WTC11 (cell line): ENCODE data around the gene KIF22. TPM values are rescaled to one million over a fixed set of nuclear protein-coding genes. Genes with fewer than 3 reads are reported as not detected.

Source experiments
- ATAC-seq: fragments of 200-7000 bp; cut with Tn5 transposase; 2 replicates; pipeline ENCODE4 v1.10.0; 2021; ENCODE audit warnings: mild to moderate bottlenecking, moderate library complexity
- CTCF ChIA-PET: fragments of 300-600 bp; sonication (Branson Sonifier 250); formaldehyde crosslinking; loops from one replicate; lab custom pipeline; 2021; ENCODE audit warnings: antibody characterized with exemption; lab: Charles Lee
- POLR2A ChIA-PET: fragments of 350-600 bp; sonication (Branson Sonifier 250); formaldehyde crosslinking; loops from one replicate; lab custom pipeline; 2021; ENCODE audit warnings: antibody characterized with exemption; lab: Charles Lee
- DNase-seq: peaks from one replicate; pipeline ENCODE4 v3.0.0; 2021; ENCODE audit warnings: low spot score
- H3K27ac Mint-ChIP-seq: 2 replicates; pipeline ENCODE4 v1.8.0; 2021; ENCODE audit warnings: mixed read lengths
- H3K27me3 Mint-ChIP-seq: 2 replicates; pipeline ENCODE4 v1.8.0; 2021; ENCODE audit warnings: low read depth, mild to moderate bottlenecking, moderate library complexity, mixed read lengths
- H3K36me3 Mint-ChIP-seq: 2 replicates; pipeline ENCODE4 v1.8.0; 2021; ENCODE audit warnings: mixed read lengths
- H3K4me1 Mint-ChIP-seq: 2 replicates; pipeline ENCODE4 v1.8.0; 2022; ENCODE audit warnings: mixed read lengths
- H3K4me3 Mint-ChIP-seq: 2 replicates; pipeline ENCODE4 v1.8.0; 2021; ENCODE audit warnings: mild to moderate bottlenecking, moderate library complexity, mixed read lengths
- H3K9me3 Mint-ChIP-seq: 2 replicates; pipeline ENCODE4 v1.8.0; 2021; ENCODE audit warnings: mixed read lengths
- ATF2 ChIP-seq: sonication (generic); formaldehyde crosslinking; IDR thresholded peaks from 2 replicates; pipeline ENCODE4 v1.8.1; 2022; ENCODE audit warnings: low read depth, missing genetic modification reagents, borderline replicate concordance
- CREB1 ChIP-seq: sonication (generic); formaldehyde crosslinking; IDR thresholded peaks from 2 replicates; pipeline ENCODE4 v1.8.0; 2023; ENCODE audit warnings: mild to moderate bottlenecking, missing genetic modification reagents
- CTCF ChIP-seq: fragments of 200-600 bp; IDR thresholded peaks from 2 replicates; pipeline ENCODE4 v1.8.0; 2022; ENCODE audit warnings: antibody characterized with exemption
- E2F4 ChIP-seq: sonication (generic); formaldehyde crosslinking; IDR thresholded peaks from 2 replicates; pipeline ENCODE4 v1.8.1; 2022; ENCODE audit warnings: low read depth, mild to moderate bottlenecking, moderate library complexity, missing genetic modification reagents, borderline replicate concordance
- ERG ChIP-seq: fragments of 250-450 bp; sonication (Bioruptor Pico); IDR thresholded peaks from 2 replicates; pipeline ENCODE4 v1.8.0; 2021; ENCODE audit warnings: mild to moderate bottlenecking
- ESRRA ChIP-seq: sonication (generic); formaldehyde crosslinking; IDR thresholded peaks from 2 replicates; pipeline ENCODE4 v1.8.1; 2022; ENCODE audit warnings: mild to moderate bottlenecking, missing genetic modification reagents, borderline replicate concordance
- FOXP1 ChIP-seq: sonication (generic); formaldehyde crosslinking; IDR thresholded peaks from 2 replicates; pipeline ENCODE4 v1.8.0; 2022; ENCODE audit warnings: missing genetic modification reagents, mild to moderate bottlenecking, moderate library complexity, borderline replicate concordance
- JUN ChIP-seq: sonication (generic); formaldehyde crosslinking; IDR thresholded peaks from 2 replicates; pipeline ENCODE4 v1.8.0; 2023; ENCODE audit warnings: mild to moderate bottlenecking, missing genetic modification reagents
- MYBL2 ChIP-seq: sonication (generic); formaldehyde crosslinking; IDR thresholded peaks from 2 replicates; pipeline ENCODE4 v1.8.1; 2023; ENCODE audit warnings: mild to moderate bottlenecking, moderate library complexity, missing genetic modification reagents
- NR1H2 ChIP-seq: sonication (generic); formaldehyde crosslinking; IDR thresholded peaks from 2 replicates; pipeline ENCODE4 v1.9.0; 2021; ENCODE audit warnings: mild to moderate bottlenecking, moderate library complexity, missing genetic modification reagents
- OVOL2 ChIP-seq: fragments of 250-450 bp; sonication (Bioruptor Pico); IDR thresholded peaks from 2 replicates; pipeline ENCODE4 v1.9.0; 2021; ENCODE audit warnings: mild to moderate bottlenecking, borderline replicate concordance
- PRRX2 ChIP-seq: fragments of 250-450 bp; sonication (Bioruptor Pico); IDR thresholded peaks from 2 replicates; pipeline ENCODE4 v1.8.0; 2021; ENCODE audit warnings: mild to moderate bottlenecking
- RORB ChIP-seq: fragments of 250-450 bp; sonication (Bioruptor Pico); IDR thresholded peaks from 2 replicates; pipeline ENCODE4 v1.9.0; 2021; ENCODE audit warnings: mild to moderate bottlenecking
- TEAD1 ChIP-seq: sonication (generic); formaldehyde crosslinking; IDR thresholded peaks from 2 replicates; pipeline ENCODE4 v1.8.0; 2022; ENCODE audit warnings: mild to moderate bottlenecking, missing genetic modification reagents
- ZNF138 ChIP-seq: sonication (generic); formaldehyde crosslinking; conservative IDR thresholded peaks from 2 replicates; pipeline ENCODE4 v1.8.1; 2022; ENCODE audit warnings: mild to moderate bottlenecking, moderate library complexity, missing genetic modification reagents
- ZNF219 ChIP-seq: sonication (generic); formaldehyde crosslinking; IDR thresholded peaks from 2 replicates; pipeline ENCODE4 v1.8.0; 2023; ENCODE audit warnings: missing genetic modification reagents, mild to moderate bottlenecking, borderline replicate concordance
- ZNF317 ChIP-seq: sonication (generic); formaldehyde crosslinking; IDR thresholded peaks from 2 replicates; pipeline ENCODE4 v1.8.1; 2023; ENCODE audit warnings: low read depth, mild to moderate bottlenecking, moderate library complexity, missing genetic modification reagents, borderline replicate concordance
- total RNA-seq: library from RNA; stranded (reverse); gene quantifications from 3 replicates; pipeline ENCODE4 v1.2.3, GENCODE V29; 2021
- TF ChIP-seq, protein P1 (sequence below): sonication (generic); formaldehyde crosslinking; IDR thresholded peaks from 2 replicates; pipeline ENCODE4 v1.8.0; 2022; ENCODE audit warnings: mild to moderate bottlenecking, missing genetic modification reagents
- TF ChIP-seq, protein P2 (sequence below): sonication (generic); formaldehyde crosslinking; conservative IDR thresholded peaks from 2 replicates; pipeline ENCODE4 v1.8.1; 2023; ENCODE audit warnings: mild to moderate bottlenecking, low read depth, missing genetic modification reagents, moderate library complexity
- TF ChIP-seq, protein P3 (sequence below): fragments of 250-450 bp; sonication (Bioruptor Pico); IDR thresholded peaks from 2 replicates; pipeline ENCODE4 v1.9.0; 2021; ENCODE audit warnings: mild to moderate bottlenecking

KIF22 gene
- total RNA-seq, 1 experiment from 2014 or later = 182 TPM

DNA sequence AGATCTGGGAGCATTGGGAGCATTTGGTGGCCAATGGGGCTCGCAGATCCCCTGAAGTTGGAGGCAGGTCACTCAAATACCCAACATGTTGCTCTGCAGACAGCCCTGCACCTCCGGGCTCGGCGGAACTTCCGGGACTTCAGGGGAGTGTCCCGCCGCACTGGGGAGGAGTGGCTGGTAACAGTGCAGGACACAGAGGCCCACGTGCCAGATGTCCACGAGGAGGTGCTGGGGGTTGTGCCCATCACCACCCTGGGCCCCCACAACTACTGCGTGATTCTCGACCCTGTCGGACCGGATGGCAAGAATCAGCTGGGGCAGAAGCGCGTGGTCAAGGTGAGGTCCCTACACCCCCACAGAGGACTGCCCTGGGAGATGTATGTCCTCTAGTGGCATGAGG is 46.1 kb downstream of the KIF22 start (continued):
- no peak for TF ChIP-seq TEAD1 (CRISPR knock-in tag)
- no peak for TF ChIP-seq FOXP1 (CRISPR knock-in tag)
- TF ChIP-seq ZNF219 = no peak
- no peak for TF ChIP-seq OVOL2
- TF ChIP-seq, protein P1, sequence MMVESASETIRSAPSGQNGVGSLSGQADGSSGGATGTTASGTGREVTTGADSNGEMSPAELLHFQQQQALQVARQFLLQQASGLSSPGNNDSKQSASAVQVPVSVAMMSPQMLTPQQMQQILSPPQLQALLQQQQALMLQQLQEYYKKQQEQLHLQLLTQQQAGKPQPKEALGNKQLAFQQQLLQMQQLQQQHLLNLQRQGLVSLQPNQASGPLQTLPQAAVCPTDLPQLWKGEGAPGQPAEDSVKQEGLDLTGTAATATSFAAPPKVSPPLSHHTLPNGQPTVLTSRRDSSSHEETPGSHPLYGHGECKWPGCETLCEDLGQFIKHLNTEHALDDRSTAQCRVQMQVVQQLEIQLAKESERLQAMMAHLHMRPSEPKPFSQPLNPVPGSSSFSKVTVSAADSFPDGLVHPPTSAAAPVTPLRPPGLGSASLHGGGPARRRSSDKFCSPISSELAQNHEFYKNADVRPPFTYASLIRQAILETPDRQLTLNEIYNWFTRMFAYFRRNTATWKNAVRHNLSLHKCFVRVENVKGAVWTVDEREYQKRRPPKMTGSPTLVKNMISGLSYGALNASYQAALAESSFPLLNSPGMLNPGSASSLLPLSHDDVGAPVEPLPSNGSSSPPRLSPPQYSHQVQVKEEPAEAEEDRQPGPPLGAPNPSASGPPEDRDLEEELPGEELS = no peak
- TF ChIP-seq CTCF = no peak
- TF ChIP-seq MYBL2 (CRISPR knock-in tag) = no peak
- TF ChIP-seq, protein P2, sequence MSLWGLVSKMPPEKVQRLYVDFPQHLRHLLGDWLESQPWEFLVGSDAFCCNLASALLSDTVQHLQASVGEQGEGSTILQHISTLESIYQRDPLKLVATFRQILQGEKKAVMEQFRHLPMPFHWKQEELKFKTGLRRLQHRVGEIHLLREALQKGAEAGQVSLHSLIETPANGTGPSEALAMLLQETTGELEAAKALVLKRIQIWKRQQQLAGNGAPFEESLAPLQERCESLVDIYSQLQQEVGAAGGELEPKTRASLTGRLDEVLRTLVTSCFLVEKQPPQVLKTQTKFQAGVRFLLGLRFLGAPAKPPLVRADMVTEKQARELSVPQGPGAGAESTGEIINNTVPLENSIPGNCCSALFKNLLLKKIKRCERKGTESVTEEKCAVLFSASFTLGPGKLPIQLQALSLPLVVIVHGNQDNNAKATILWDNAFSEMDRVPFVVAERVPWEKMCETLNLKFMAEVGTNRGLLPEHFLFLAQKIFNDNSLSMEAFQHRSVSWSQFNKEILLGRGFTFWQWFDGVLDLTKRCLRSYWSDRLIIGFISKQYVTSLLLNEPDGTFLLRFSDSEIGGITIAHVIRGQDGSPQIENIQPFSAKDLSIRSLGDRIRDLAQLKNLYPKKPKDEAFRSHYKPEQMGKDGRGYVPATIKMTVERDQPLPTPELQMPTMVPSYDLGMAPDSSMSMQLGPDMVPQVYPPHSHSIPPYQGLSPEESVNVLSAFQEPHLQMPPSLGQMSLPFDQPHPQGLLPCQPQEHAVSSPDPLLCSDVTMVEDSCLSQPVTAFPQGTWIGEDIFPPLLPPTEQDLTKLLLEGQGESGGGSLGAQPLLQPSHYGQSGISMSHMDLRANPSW (CRISPR knock-in tag) = no peak
- no peak for TF ChIP-seq ZNF317
- TF ChIP-seq, protein P3, sequence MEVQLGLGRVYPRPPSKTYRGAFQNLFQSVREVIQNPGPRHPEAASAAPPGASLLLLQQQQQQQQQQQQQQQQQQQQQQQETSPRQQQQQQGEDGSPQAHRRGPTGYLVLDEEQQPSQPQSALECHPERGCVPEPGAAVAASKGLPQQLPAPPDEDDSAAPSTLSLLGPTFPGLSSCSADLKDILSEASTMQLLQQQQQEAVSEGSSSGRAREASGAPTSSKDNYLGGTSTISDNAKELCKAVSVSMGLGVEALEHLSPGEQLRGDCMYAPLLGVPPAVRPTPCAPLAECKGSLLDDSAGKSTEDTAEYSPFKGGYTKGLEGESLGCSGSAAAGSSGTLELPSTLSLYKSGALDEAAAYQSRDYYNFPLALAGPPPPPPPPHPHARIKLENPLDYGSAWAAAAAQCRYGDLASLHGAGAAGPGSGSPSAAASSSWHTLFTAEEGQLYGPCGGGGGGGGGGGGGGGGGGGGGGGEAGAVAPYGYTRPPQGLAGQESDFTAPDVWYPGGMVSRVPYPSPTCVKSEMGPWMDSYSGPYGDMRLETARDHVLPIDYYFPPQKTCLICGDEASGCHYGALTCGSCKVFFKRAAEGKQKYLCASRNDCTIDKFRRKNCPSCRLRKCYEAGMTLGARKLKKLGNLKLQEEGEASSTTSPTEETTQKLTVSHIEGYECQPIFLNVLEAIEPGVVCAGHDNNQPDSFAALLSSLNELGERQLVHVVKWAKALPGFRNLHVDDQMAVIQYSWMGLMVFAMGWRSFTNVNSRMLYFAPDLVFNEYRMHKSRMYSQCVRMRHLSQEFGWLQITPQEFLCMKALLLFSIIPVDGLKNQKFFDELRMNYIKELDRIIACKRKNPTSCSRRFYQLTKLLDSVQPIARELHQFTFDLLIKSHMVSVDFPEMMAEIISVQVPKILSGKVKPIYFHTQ (CRISPR knock-in tag) = no peak
- TF ChIP-seq CREB1 (CRISPR knock-in tag) = no peak
- no peak for TF ChIP-seq ERG (CRISPR knock-in tag)
- TF ChIP-seq RORB (CRISPR knock-in tag) = no peak

GRCh38 chr16:29837841-29838240 is 47.3 kb downstream of the KIF22 start:
- Mint-ChIP-seq H3K27ac (no peak overlapping the region), H3K27me3 (no peaks in the 10 kb centered on the region; the same call in 1 of the 2 replicates), H3K4me1 (no peaks in the 10 kb centered on the region), H3K4me3 (no peak overlapping the region)
- no peak for DNase-seq
- ATAC-seq = no peak
- TF ChIP-seq E2F4 (CRISPR knock-in tag) (no peak), ESRRA (CRISPR knock-in tag) (no peak), NR1H2 (CRISPR knock-in tag) (no peak), ZNF138 (no peak), PRRX2 (CRISPR knock-in tag) (no peak), JUN (CRISPR knock-in tag) (no peak), ATF2 (CRISPR knock-in tag) (no peak)
- TF ChIP-seq, all 79 proteins: peak for 0
- Mint-ChIP-seq H3K9me3 (no peaks in the 10 kb centered on the region), H3K36me3 (no peaks in the 10 kb centered on the region)
- POLR2A ChIA-PET = no interaction called here
- CTCF ChIA-PET = interaction anchor here (0.7 to 2.7 kb wide), 4 partner anchors 11 to 194 kb away, joined by 3 to 30 read pairs (median 5); no protein-coding TSS in a partner anchor
